Stimulated activated CD8-positive, alpha-beta memory T cell treated with anti-CD3 and anti-CD28 coated beads, Interleukin-2, amount 100 ng/mL, for 48 hours (primary cell): ENCODE results near the gene SLC25A34.

Experiments used
- DNase-seq, 2 donors: peaks; one replicate each; pipeline ENCODE4 v3.0.0-alpha.2; 2020; ENCODE audit warnings: low read depth in 2 of 2

Gene SLC25A34

GRCh38 chr1:15714406-15715136 lies 21.5 kb upstream of the SLC25A34 start:
- no peak for DNase-seq

GRCh38 chr1:15717418-15718125 lies 18.5 kb upstream of the SLC25A34 start:
- DNase-seq, result no peak

- DNase-seq, result no peak
These were observed 17.9 kb upstream of the SLC25A34 start for GRCh38 chr1:15718199-15718601.

- DNase-seq, result no peak
These were observed 16.5 kb upstream of the SLC25A34 start for GRCh38 chr1:15719381-15720120.

- DNase-seq, result no peak
These were observed 15.2 kb upstream of the SLC25A34 start for GRCh38 chr1:15720861-15721260.

- DNase-seq, result no peak
These were observed 13.6 kb upstream of the SLC25A34 start for GRCh38 chr1:15722411-15722810.

- no peak for DNase-seq
These were observed 13.1 kb upstream of the SLC25A34 start for GRCh38 chr1:15722836-15723532.

- no peak for DNase-seq
These were observed 12.3 kb upstream of the SLC25A34 start for GRCh38 chr1:15723631-15724246.

GRCh38 chr1:15724949-15725880 lies 10.8 kb upstream of the SLC25A34 start:
- DNase-seq, result no peak

- DNase-seq, result no peak
These were observed 9.6 kb upstream of the SLC25A34 start for GRCh38 chr1:15726508-15726907.

- DNase-seq, result no peak
These were observed 9.0 kb upstream of the SLC25A34 start for GRCh38 chr1:15727021-15727420.

GRCh38 chr1:15727424-15727823 lies 8.6 kb upstream of the SLC25A34 start:
- DNase-seq, result no peak

GRCh38 chr1:15727866-15728534 lies 8.1 kb upstream of the SLC25A34 start:
- no peak for DNase-seq

- DNase-seq, result no peak
These were observed 7.0 kb upstream of the SLC25A34 start for GRCh38 chr1:15728937-15729657.

GRCh38 chr1:15730423-15730822 lies 5.6 kb upstream of the SLC25A34 start:
- DNase-seq, result no peak

- no peak for DNase-seq
These were observed 5.1 kb upstream of the SLC25A34 start for GRCh38 chr1:15730936-15731335.

- no peak for DNase-seq
These were observed 4.0 kb upstream of the SLC25A34 start for GRCh38 chr1:15731735-15732685.

- DNase-seq, result no peak
These were observed 3.4 kb upstream of the SLC25A34 start for GRCh38 chr1:15732686-15733081.
